HepG2 (cell line): ENCODE data around the gene RMI2. TPM values are rescaled to one million over a fixed set of nuclear protein-coding genes. Genes with fewer than 3 reads are reported as not detected.

Experiments
- ATAC-seq: fragments of 200-7000 bp; cut with Tn5 transposase; 3 replicates; pipeline ENCODE4 v1.9.1; 2020; ENCODE audit warnings: mild to moderate bottlenecking, moderate library complexity
- BruUV-seq: library from RNA; stranded (reverse); fragments of 400-500 nt; replicated peaks from 2 replicates; lab custom pipeline; 2021; lab: Mats Ljungman, UMichigan
- CTCF ChIA-PET: fragments of 300-600 bp; formaldehyde crosslinking; extraction: SDS; loops from one replicate; lab custom pipeline; 2021; ENCODE audit warnings: low total read pairs, inconsistent platforms, low intra/inter-chr PET ratio; lab: Yijun Ruan, JAX
- POLR2A ChIA-PET: fragments of 350-600 bp; sonication (Branson Sonifier 250); formaldehyde crosslinking; loops from one replicate; lab custom pipeline; 2020; ENCODE audit warnings: antibody characterized with exemption, inconsistent platforms; lab: Yijun Ruan, JAX
- DNase-seq: peaks from one replicate; pipeline ENCODE4 v3.0.0-alpha.2; 2015; ENCODE audit warnings: low spot score
- FAIRE-seq: peaks from 3 replicates; lab custom pipeline; 2011; peaks lifted over from hg19 to GRCh38; lab: Jason Lieb, UNC
- H2AFZ ChIP-seq: one replicate; pipeline ENCODE4 v1.6.1; 2011; ENCODE audit warnings: low read length, inconsistent platforms
- H3K27ac ChIP-seq: fragments of 300-600 bp; 3 replicates; pipeline ENCODE4 v1.8.0; 2011; ENCODE audit warnings: mixed run types, mild to moderate bottlenecking, mixed read lengths, low read length, inconsistent platforms; ENCODE audit not compliant: insufficient read depth; ENCODE audit errors: extremely low read length
- H3K27me3 ChIP-seq, 2 experiments: fragments of 200-600 bp in 1 of 2; 2 replicates in 1 of 2; 3 replicates in 1 of 2; pipeline versions ENCODE4 v1.6.0 to v1.8.0; 2011; ENCODE audit warnings: low read length in 2 of 2, mild to moderate bottlenecking in 2 of 2, moderate library complexity in 2 of 2, inconsistent platforms in 1 of 2; ENCODE audit not compliant: insufficient read depth in 2 of 2, control insufficient read depth in 1 of 2
- H3K36me3 ChIP-seq, 2 experiments: fragments of 200-600 bp in 1 of 2; replicated peaks in 1 of 2; 2 replicates in 1 of 2; 3 replicates in 1 of 2; pipeline versions ENCODE4 v1.5.1 to v1.8.0; 2011; ENCODE audit warnings: low read length in 2 of 2, inconsistent platforms in 1 of 2; ENCODE audit not compliant: insufficient read depth in 2 of 2, control insufficient read depth in 1 of 2
- H3K4me1 ChIP-seq: 2 replicates; pipeline ENCODE4 v1.5.1; 2012; ENCODE audit warnings: low read length, inconsistent platforms; ENCODE audit not compliant: insufficient read depth
- H3K4me2 ChIP-seq: 2 replicates; pipeline ENCODE4 v1.6.0; 2011; ENCODE audit warnings: low read depth, low read length, inconsistent platforms
- H3K4me3 ChIP-seq, 3 experiments: fragments of 200-600 bp in 1 of 3; sonication (generic), shearing (Covaris generic) in 1 of 3; replicated peaks in 1 of 3; 2 replicates each; pipeline ENCODE4 v1.5.1; 2011 to 2016; ENCODE audit warnings: low read length in 3 of 3, inconsistent platforms in 2 of 3, low read depth in 2 of 3, mild to moderate bottlenecking in 2 of 3, control low read depth in 1 of 3, mixed read lengths in 1 of 3; ENCODE audit not compliant: insufficient read depth in 1 of 3
- H3K79me2 ChIP-seq: one replicate; pipeline ENCODE4 v1.6.1; 2011; ENCODE audit warnings: low read length, inconsistent platforms; ENCODE audit not compliant: insufficient read depth
- H3K9ac ChIP-seq: 2 replicates; pipeline ENCODE4 v1.6.0; 2011; ENCODE audit warnings: mild to moderate bottlenecking, low read depth, low read length, inconsistent platforms; ENCODE audit not compliant: insufficient read depth
- H3K9me3 ChIP-seq: 2 replicates; pipeline ENCODE4 v1.5.1; 2012; ENCODE audit warnings: mild to moderate bottlenecking, low read length
- H4K20me1 ChIP-seq: 2 replicates; pipeline ENCODE4 v1.6.0; 2011; ENCODE audit warnings: inconsistent platforms, mild to moderate bottlenecking, low read length, moderate library complexity; ENCODE audit not compliant: insufficient read depth
- FOSL2 ChIP-seq: sonication (generic); formaldehyde crosslinking; IDR thresholded peaks from 2 replicates; pipeline ENCODE4 v1.4.0; 2020; ENCODE audit warnings: missing genetic modification reagents
- GLI4 ChIP-seq: sonication (generic); formaldehyde crosslinking; IDR thresholded peaks from 2 replicates; pipeline ENCODE4 v1.5.1; 2020; ENCODE audit warnings: missing genetic modification reagents, mild to moderate bottlenecking, moderate library complexity, borderline replicate concordance
- HDAC1 ChIP-seq: sonication (generic); formaldehyde crosslinking; IDR thresholded peaks from 2 replicates; pipeline ENCODE4 v1.5.1; 2020; ENCODE audit warnings: mild to moderate bottlenecking, missing genetic modification reagents
- MTERF4 ChIP-seq: sonication (generic); formaldehyde crosslinking; IDR thresholded peaks from 2 replicates; pipeline ENCODE4 v1.8.0; 2023; ENCODE audit warnings: mild to moderate bottlenecking, missing genetic modification reagents
- NFIC ChIP-seq: IDR thresholded peaks from 2 replicates; pipeline ENCODE4 v1.6.1; 2012; ENCODE audit warnings: mild to moderate bottlenecking, low read length, inconsistent platforms
- POGZ ChIP-seq: sonication (generic); formaldehyde crosslinking; IDR thresholded peaks from 2 replicates; pipeline ENCODE4 v1.4.0; 2020; ENCODE audit warnings: mild to moderate bottlenecking, missing genetic modification reagents
- TOE1 ChIP-seq: sonication (generic); formaldehyde crosslinking; IDR thresholded peaks from 2 replicates; pipeline ENCODE4 v1.4.0; 2020; ENCODE audit warnings: mild to moderate bottlenecking, missing genetic modification reagents
- TRIM24 ChIP-seq: sonication (generic); formaldehyde crosslinking; IDR thresholded peaks from 2 replicates; pipeline ENCODE4 v1.8.0; 2022; ENCODE audit warnings: mild to moderate bottlenecking, missing genetic modification reagents
- ZBTB38 ChIP-seq: sonication (generic); formaldehyde crosslinking; IDR thresholded peaks from 2 replicates; pipeline ENCODE4 v1.5.1; 2020; ENCODE audit warnings: mild to moderate bottlenecking, missing genetic modification reagents
- ZIK1 ChIP-seq: sonication (generic); formaldehyde crosslinking; IDR thresholded peaks from 2 replicates; pipeline ENCODE4 v1.5.0; 2020; ENCODE audit warnings: mild to moderate bottlenecking, low read depth, missing genetic modification reagents, borderline replicate concordance
- ZKSCAN8 ChIP-seq: IDR thresholded peaks from 2 replicates; pipeline ENCODE4 v1.6.1; 2016; ENCODE audit warnings: borderline replicate concordance, missing genetic modification reagents, missing compliant biosample characterization
- ZNF160 ChIP-seq: sonication (generic); formaldehyde crosslinking; IDR thresholded peaks from 2 replicates; pipeline ENCODE4 v1.8.0; 2022; ENCODE audit warnings: mild to moderate bottlenecking, inconsistent platforms, missing genetic modification reagents
- ZNF296 ChIP-seq: sonication (generic); formaldehyde crosslinking; conservative IDR thresholded peaks from 2 replicates; pipeline ENCODE4 v1.5.0; 2020; ENCODE audit warnings: mild to moderate bottlenecking, missing genetic modification reagents
- ZNF333 ChIP-seq: sonication (generic); formaldehyde crosslinking; IDR thresholded peaks from 2 replicates; pipeline ENCODE4 v1.4.0; 2020; ENCODE audit warnings: mild to moderate bottlenecking, missing genetic modification reagents, borderline replicate concordance
- ZNF431 ChIP-seq: sonication (generic); formaldehyde crosslinking; IDR thresholded peaks from 2 replicates; pipeline ENCODE4 v1.9.0; 2022; ENCODE audit warnings: missing genetic modification reagents, low read depth, mild to moderate bottlenecking, borderline replicate concordance
- ZNF709 ChIP-seq: sonication (generic); formaldehyde crosslinking; IDR thresholded peaks from 2 replicates; pipeline ENCODE4 v1.5.0; 2020; ENCODE audit warnings: mild to moderate bottlenecking, missing genetic modification reagents
- ZNF713 ChIP-seq: sonication (generic); formaldehyde crosslinking; IDR thresholded peaks from 2 replicates; pipeline ENCODE4 v1.4.0; 2020; ENCODE audit warnings: mild to moderate bottlenecking, missing genetic modification reagents
- ZNF766 ChIP-seq: sonication (generic); formaldehyde crosslinking; IDR thresholded peaks from 2 replicates; pipeline ENCODE4 v1.5.0; 2020; ENCODE audit warnings: missing genetic modification reagents, borderline replicate concordance
- ZNF770 ChIP-seq: sonication (generic); formaldehyde crosslinking; IDR thresholded peaks from 2 replicates; pipeline ENCODE4 v1.5.0; 2020; ENCODE audit warnings: mild to moderate bottlenecking, missing genetic modification reagents
- ZNF841 ChIP-seq: sonication (generic); formaldehyde crosslinking; IDR thresholded peaks from 2 replicates; pipeline ENCODE4 v1.8.1; 2023; ENCODE audit warnings: missing genetic modification reagents, borderline replicate concordance
- ZXDC ChIP-seq: sonication (generic); formaldehyde crosslinking; IDR thresholded peaks from 2 replicates; pipeline ENCODE4 v1.5.0; 2020; ENCODE audit warnings: mild to moderate bottlenecking, missing genetic modification reagents
- WGBS: methylation state at CpG from one replicate; pipeline ENCODE4 v1.1.6; 2017; ENCODE audit warnings: low lambda C conversion rate; 5-methylcytosine and 5-hydroxymethylcytosine counted together
- in situ Hi-C: cut with HindIII; loops from 2 replicates; pipeline ENCODE4 v1.10.0; 2017; ENCODE audit warnings: low pct_unique_long_range_greater_than_20kb; ENCODE audit not compliant: extremely low pct_ligation_motif_present
- intact Hi-C: fragments of 100-400 bp; cut with micrococcal nuclease; formaldehyde crosslinking; loops from one replicate; pipeline ENCODE4 v1.10.0; 2022; ENCODE audit not compliant: unreplicated experiment
- polyA plus RNA-seq, 8 experiments: library from polyadenylated mRNA; depleted of rRNA in 3 of 8; stranded (reverse) in 7 of 8; unstranded in 1 of 8; fragments of >200 nt; fragmentation: Illumina TruSeq in 4 of 8; extraction: Trizol in 4 of 8; gene quantifications; 2 replicates each; pipeline versions ENCODE4 v1.2.1 to v1.2.3, GENCODE V29; 2011 to 2016; ENCODE audit warnings: low read depth in 4 of 8, missing spikeins in 1 of 8, mixed read lengths in 1 of 8; ENCODE audit not compliant: insufficient read depth in 1 of 8
- total RNA-seq, 5 experiments: library from RNA; depleted of rRNA; stranded (reverse); fragments of >200 nt; fragmentation: Illumina TruSeq; extraction: Trizol; gene quantifications; 2 replicates each; pipeline ENCODE4 v1.2.3, GENCODE V29; 2016; ENCODE audit warnings: low read depth in 1 of 5

Gene RMI2
- total and polyA plus RNA-seq, 2 of the 13 experiments (the other 11 are each of a cell fraction or from before 2014, with no cell fraction given) = 24.5 to 55.7 TPM

- no peak overlapping the region for H3K4me2 ChIP-seq
- H3K36me3 ChIP-seq = no peaks in the 10 kb centered on the region; a peak in 1 of 5 replicates
- FAIRE-seq (no peak), ATAC-seq (no peak), DNase-seq (no peak)
- no peaks in the 10 kb centered on the region for H3K9me3 ChIP-seq
- WGBS = 82% methylated on average over 8 of the region's 8 CpGs
- in situ Hi-C loops (no loop called here), intact Hi-C loops (loop anchor here (1.0 to 2.0 kb wide), 3 partner anchors 99 to 385 kb away; no protein-coding TSS in a partner anchor)
- H4K20me1 ChIP-seq = no peaks in the 10 kb centered on the region
- H3K27ac ChIP-seq = no peak overlapping the region
- H3K9ac ChIP-seq = no peak overlapping the region
- ChIA-PET POLR2A (interaction anchor here (0.8 to 8.5 kb wide), 6 partner anchors 15 to 385 kb away, joined by 3 to 77 read pairs (median 4); partner anchors contain the start of gene SOCS1), CTCF (interaction anchor here (1.1 to 3.8 kb wide), 6 partner anchors 16 to 392 kb away, joined by 3 to 38 read pairs (median 12); partner anchors contain the start of gene SOCS1)
- BruUV-seq = no TSS peak
- H3K79me2 ChIP-seq = peaks cover under 1% of the 10 kb centered on the region
- H3K4me1 ChIP-seq = peaks cover 53% of the 10 kb centered on the region
- no peak overlapping the region for H3K4me3 ChIP-seq
- no peak overlapping the region for H2AFZ ChIP-seq
- H3K27me3 ChIP-seq = no peaks in the 10 kb centered on the region
- TF ChIP-seq TRIM24 (CRISPR knock-in tag) (no peak), GLI4 (CRISPR knock-in tag) (no peak), HDAC1 (CRISPR knock-in tag) (no peak), ZBTB38 (no peak), ZKSCAN8 (no peak), ZNF766 (CRISPR knock-in tag) (no peak), MTERF4 (0 out of 2 replicates have a peak, but pooled peaks have one; percentile 52), ZNF841 (no peak), ZNF296 (CRISPR knock-in tag) (no peak), ZNF713 (no peak), POGZ (CRISPR knock-in tag) (no peak), FOSL2 (CRISPR knock-in tag) (no peak), TOE1 (CRISPR knock-in tag) (no peak), ZXDC (0 out of 2 replicates have a peak, but pooled peaks have one; percentile 15), ZIK1 (no peak), ZNF709 (peak; percentile 61; the same call in 1 of the 2 replicates), ZNF770 (no peak), ZNF160 (no peak), ZNF333 (CRISPR knock-in tag) (no peak), NFIC (no peak), ZNF431 (CRISPR knock-in tag) (no peak)
These were observed 10.6 kb downstream of the RMI2 start for GRCh38 chr16:11355862-11356261.
